OCI-LY1 (cell line): ENCODE results near the gene ST6GALNAC5.

Experiments
- H2AFZ ChIP-seq: fragments of 200-600 bp; sonication (generic), shearing (Covaris generic); 2 replicates; pipeline ENCODE4 v1.6.0; 2014; ENCODE audit warnings: antibody characterized with exemption, mild to moderate bottlenecking, low read length
- H3F3A ChIP-seq: fragments of 200-600 bp; sonication (generic), shearing (Covaris generic); 2 replicates; pipeline ENCODE4 v1.6.0; 2014; ENCODE audit warnings: mild to moderate bottlenecking, antibody characterized with exemption, low read length, moderate library complexity; ENCODE audit not compliant: insufficient read depth
- H3K27ac ChIP-seq: fragments of 200-600 bp; sonication (generic); 2 replicates; pipeline ENCODE4 v1.5.1; 2014; ENCODE audit warnings: low read length, mixed run types, mild to moderate bottlenecking, low read depth; ENCODE audit not compliant: poor library complexity, severe bottlenecking
- H3K27me3 ChIP-seq: fragments of 200-600 bp; sonication (generic); 2 replicates; pipeline ENCODE4 v1.6.0; 2014; ENCODE audit warnings: antibody characterized with exemption, mild to moderate bottlenecking, low read length, moderate library complexity; ENCODE audit not compliant: insufficient read depth
- H3K36me3 ChIP-seq: fragments of 200-600 bp; sonication (generic); 2 replicates; pipeline ENCODE4 v1.6.1; 2014; ENCODE audit warnings: mild to moderate bottlenecking, antibody characterized with exemption, low read length, moderate library complexity, mixed read lengths; ENCODE audit not compliant: insufficient read depth
- H3K4me1 ChIP-seq: fragments of 200-600 bp; sonication (generic); 2 replicates; pipeline ENCODE4 v1.5.1; 2014; ENCODE audit warnings: mild to moderate bottlenecking, low read length, moderate library complexity; ENCODE audit not compliant: insufficient read depth, severe bottlenecking
- H3K4me2 ChIP-seq: fragments of 200-600 bp; sonication (generic), shearing (Covaris generic); 2 replicates; pipeline ENCODE4 v1.6.1; 2014; ENCODE audit warnings: low read length
- H3K4me3 ChIP-seq: fragments of 200-600 bp; sonication (generic); 2 replicates; pipeline ENCODE4 v1.5.1; 2014; ENCODE audit warnings: low read length, low read depth, mild to moderate bottlenecking, mixed read lengths; ENCODE audit not compliant: poor library complexity, severe bottlenecking
- H3K79me2 ChIP-seq: fragments of 200-600 bp; shearing (Covaris generic); 2 replicates; pipeline ENCODE4 v1.6.1; 2016; ENCODE audit warnings: mixed run types, low read length, mixed read lengths; ENCODE audit not compliant: insufficient read depth
- H3K9ac ChIP-seq: fragments of 200-600 bp; sonication (generic), shearing (Covaris generic); 2 replicates; pipeline ENCODE4 v1.6.1; 2014; ENCODE audit warnings: mild to moderate bottlenecking, low read length, mixed read lengths
- H3K9me2 ChIP-seq: fragments of 200-600 bp; sonication (generic), shearing (Covaris generic); 2 replicates; pipeline ENCODE4 v1.6.1; 2014; ENCODE audit warnings: low read depth, mild to moderate bottlenecking, low read length, mixed read lengths
- H3K9me3 ChIP-seq: fragments of 200-600 bp; shearing (Covaris generic); 2 replicates; pipeline ENCODE4 v1.6.1; 2014; ENCODE audit warnings: low read length, mixed read lengths
- H4K20me1 ChIP-seq: fragments of 200-600 bp; sonication (generic), shearing (Covaris generic); 2 replicates; pipeline ENCODE4 v1.6.0; 2016; ENCODE audit warnings: mild to moderate bottlenecking, low read length; ENCODE audit not compliant: insufficient read depth
- EZH2 ChIP-seq: fragments of 200-600 bp; sonication (generic), shearing (Covaris generic); IDR thresholded peaks from 2 replicates; pipeline ENCODE4 v1.8.0; 2017; ENCODE audit warnings: borderline replicate concordance, mixed run types, mild to moderate bottlenecking, antibody characterized with exemption, low read length, moderate library complexity, mixed read lengths
- TF ChIP-seq, protein P1 (sequence below): fragments of 200-600 bp; sonication (generic), shearing (Covaris generic); IDR thresholded peaks from 2 replicates; pipeline ENCODE4 v1.5.1; 2017; ENCODE audit warnings: mild to moderate bottlenecking, antibody characterized with exemption, low read length, moderate library complexity, mixed read lengths

ST6GALNAC5 gene

GRCh38 chr1:77026640-77027039 lies 159.4 kb downstream of the ST6GALNAC5 start:
- Histone ChIP-seq H2AFZ (no peak overlapping the region), H3K9ac (no peak overlapping the region), H3K27me3 (no peaks in the 10 kb centered on the region), H3K36me3 (no peaks in the 10 kb centered on the region), H3K9me2 (no peaks in the 10 kb centered on the region), H3K4me1 (no peaks in the 10 kb centered on the region), H3K4me2 (no peak overlapping the region), H3F3A (no peaks in the 10 kb centered on the region), H3K79me2 (no peaks in the 10 kb centered on the region), H3K27ac (no peak overlapping the region), H3K9me3 (no peaks in the 10 kb centered on the region), H3K4me3 (no peak overlapping the region), H4K20me1 (no peaks in the 10 kb centered on the region)
- no peak for TF ChIP-seq EZH2
- TF ChIP-seq, protein P1, sequence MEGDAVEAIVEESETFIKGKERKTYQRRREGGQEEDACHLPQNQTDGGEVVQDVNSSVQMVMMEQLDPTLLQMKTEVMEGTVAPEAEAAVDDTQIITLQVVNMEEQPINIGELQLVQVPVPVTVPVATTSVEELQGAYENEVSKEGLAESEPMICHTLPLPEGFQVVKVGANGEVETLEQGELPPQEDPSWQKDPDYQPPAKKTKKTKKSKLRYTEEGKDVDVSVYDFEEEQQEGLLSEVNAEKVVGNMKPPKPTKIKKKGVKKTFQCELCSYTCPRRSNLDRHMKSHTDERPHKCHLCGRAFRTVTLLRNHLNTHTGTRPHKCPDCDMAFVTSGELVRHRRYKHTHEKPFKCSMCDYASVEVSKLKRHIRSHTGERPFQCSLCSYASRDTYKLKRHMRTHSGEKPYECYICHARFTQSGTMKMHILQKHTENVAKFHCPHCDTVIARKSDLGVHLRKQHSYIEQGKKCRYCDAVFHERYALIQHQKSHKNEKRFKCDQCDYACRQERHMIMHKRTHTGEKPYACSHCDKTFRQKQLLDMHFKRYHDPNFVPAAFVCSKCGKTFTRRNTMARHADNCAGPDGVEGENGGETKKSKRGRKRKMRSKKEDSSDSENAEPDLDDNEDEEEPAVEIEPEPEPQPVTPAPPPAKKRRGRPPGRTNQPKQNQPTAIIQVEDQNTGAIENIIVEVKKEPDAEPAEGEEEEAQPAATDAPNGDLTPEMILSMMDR = no peak

DNA sequence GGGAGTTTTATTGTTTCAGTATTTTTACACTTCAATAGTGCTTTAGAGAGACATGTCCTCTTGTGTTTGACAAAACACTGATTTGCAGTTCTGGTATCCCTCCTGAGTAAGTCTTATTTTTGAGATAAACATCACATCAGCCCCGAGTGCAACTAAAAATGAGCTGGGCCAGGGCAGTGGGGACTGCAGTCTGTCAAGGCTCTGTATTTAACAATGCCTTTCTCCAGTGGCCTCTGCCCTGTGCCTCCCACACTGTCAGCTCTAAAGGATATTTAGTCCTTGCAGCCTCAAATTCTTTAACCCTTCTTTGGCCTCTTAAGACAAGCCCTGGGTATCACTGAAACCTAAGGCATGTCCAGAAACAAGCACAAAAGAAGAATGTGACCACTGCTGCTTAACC lies 160.6 kb downstream of the ST6GALNAC5 start:
- TF ChIP-seq EZH2 = no peak
- TF ChIP-seq, protein P1 = no peak
- H3K4me1 ChIP-seq = no peaks in the 10 kb centered on the region
- no peaks in the 10 kb centered on the region for H3K27me3 ChIP-seq
- no peaks in the 10 kb centered on the region for H3F3A ChIP-seq
- no peak overlapping the region for H3K4me3 ChIP-seq
- no peak overlapping the region for H3K27ac ChIP-seq
- no peaks in the 10 kb centered on the region for H3K79me2 ChIP-seq
- no peak overlapping the region for H3K4me2 ChIP-seq
- H3K36me3 ChIP-seq = no peaks in the 10 kb centered on the region
- H2AFZ ChIP-seq = no peak overlapping the region
- no peaks in the 10 kb centered on the region for H3K9me2 ChIP-seq
- H4K20me1 ChIP-seq = no peaks in the 10 kb centered on the region
- no peak overlapping the region for H3K9ac ChIP-seq
- no peaks in the 10 kb centered on the region for H3K9me3 ChIP-seq

- no peaks in the 10 kb centered on the region for H3K79me2 ChIP-seq
- H3K36me3 ChIP-seq = no peaks in the 10 kb centered on the region
- no peak for TF ChIP-seq EZH2
- TF ChIP-seq, protein P1 = no peak
Observed at GRCh38 chr1:77030401-77031105, 163.3 kb downstream of the ST6GALNAC5 start.

More at GRCh38 chr1:77030401-77031105, 163.3 kb downstream of the ST6GALNAC5 start:
- no peak overlapping the region for H2AFZ ChIP-seq
- H3K9me2 ChIP-seq = no peaks in the 10 kb centered on the region
- H3F3A ChIP-seq = no peaks in the 10 kb centered on the region
- H4K20me1 ChIP-seq = no peaks in the 10 kb centered on the region
- no peaks in the 10 kb centered on the region for H3K4me1 ChIP-seq
- no peak overlapping the region for H3K4me2 ChIP-seq
- H3K27me3 ChIP-seq = no peaks in the 10 kb centered on the region
- no peak overlapping the region for H3K9ac ChIP-seq
- no peaks in the 10 kb centered on the region for H3K9me3 ChIP-seq
- H3K27ac ChIP-seq = no peak overlapping the region
- no peak overlapping the region for H3K4me3 ChIP-seq
